Neural progenitor cell (in vitro differentiated cells): ENCODE results near the gene LAMA2.

Source experiments
- EZH2 ChIP-seq: fragments of 200-600 bp; sonication (generic); IDR thresholded peaks from 2 replicates; pipeline ENCODE4 v1.6.1; 2017; ENCODE audit warnings: antibody characterized with exemption, mild to moderate bottlenecking, moderate library complexity
- TF ChIP-seq, protein P1 (sequence below): fragments of 200-600 bp; sonication (generic); IDR thresholded peaks from 2 replicates; pipeline ENCODE4 v1.5.1; 2017; ENCODE audit warnings: antibody characterized with exemption, mild to moderate bottlenecking

DNA sequence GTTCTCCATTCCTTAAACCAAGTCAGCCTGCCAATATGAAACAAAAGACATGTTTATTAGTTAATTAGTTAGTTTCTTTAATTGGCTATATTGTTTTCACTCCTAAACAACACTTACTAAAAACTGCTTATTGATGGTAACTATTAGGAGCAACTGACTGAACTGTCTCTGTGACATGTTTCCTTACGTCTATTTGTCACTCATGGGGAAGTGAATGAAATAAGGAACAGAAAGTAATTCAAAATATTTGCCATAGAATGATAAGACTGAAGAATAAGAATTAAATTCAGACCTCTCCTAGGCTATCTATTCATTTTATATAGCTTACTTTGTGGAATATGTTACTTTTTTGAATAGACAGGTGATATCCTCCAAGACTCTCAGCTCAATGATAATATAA is 217.2 kb downstream of the LAMA2 start:
- TF ChIP-seq, protein P1, sequence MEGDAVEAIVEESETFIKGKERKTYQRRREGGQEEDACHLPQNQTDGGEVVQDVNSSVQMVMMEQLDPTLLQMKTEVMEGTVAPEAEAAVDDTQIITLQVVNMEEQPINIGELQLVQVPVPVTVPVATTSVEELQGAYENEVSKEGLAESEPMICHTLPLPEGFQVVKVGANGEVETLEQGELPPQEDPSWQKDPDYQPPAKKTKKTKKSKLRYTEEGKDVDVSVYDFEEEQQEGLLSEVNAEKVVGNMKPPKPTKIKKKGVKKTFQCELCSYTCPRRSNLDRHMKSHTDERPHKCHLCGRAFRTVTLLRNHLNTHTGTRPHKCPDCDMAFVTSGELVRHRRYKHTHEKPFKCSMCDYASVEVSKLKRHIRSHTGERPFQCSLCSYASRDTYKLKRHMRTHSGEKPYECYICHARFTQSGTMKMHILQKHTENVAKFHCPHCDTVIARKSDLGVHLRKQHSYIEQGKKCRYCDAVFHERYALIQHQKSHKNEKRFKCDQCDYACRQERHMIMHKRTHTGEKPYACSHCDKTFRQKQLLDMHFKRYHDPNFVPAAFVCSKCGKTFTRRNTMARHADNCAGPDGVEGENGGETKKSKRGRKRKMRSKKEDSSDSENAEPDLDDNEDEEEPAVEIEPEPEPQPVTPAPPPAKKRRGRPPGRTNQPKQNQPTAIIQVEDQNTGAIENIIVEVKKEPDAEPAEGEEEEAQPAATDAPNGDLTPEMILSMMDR, result no peak
- TF ChIP-seq EZH2, result no peak
